ENCODE results near the gene CLASP1.

GRCh38 chr2:121398853-121399252 lies 250.4 kb downstream of the CLASP1 start:
- TF ChIP-seq E2F6 (IDR thresholded peaks at IDR 0.05) (no peak), CTCF (IDR thresholded peaks at IDR 0.05; ENCODE audit: control extremely low read depth in 1 of 3, insufficient read depth in 1 of 3, low read depth in 1 of 3, low read length in 3 of 3) (no peak)

Measured in H1 (cell line).